Calu3 (cell line): ENCODE data around the gene DNAAF5. TPM values are rescaled to one million over a fixed set of nuclear protein-coding genes. Genes with fewer than 3 reads are reported as not detected.

ENCODE experiments used
- BruUV-seq: library from RNA; stranded (reverse); fragments of 400-500 nt; replicated peaks from 2 replicates; lab custom pipeline; 2021; lab: Mats Ljungman, UMichigan
- CTCF ChIA-PET: fragments of 300-600 bp; sonication (Branson Sonifier 250); formaldehyde crosslinking; loops from one replicate; lab custom pipeline; 2022; ENCODE audit warnings: antibody characterized with exemption; lab: Charles Lee
- DNase-seq: peaks from one replicate; pipeline ENCODE4 v3.0.0; 2022
- H3K27ac Mint-ChIP-seq: one replicate; pipeline ENCODE4 v1.8.0; 2022; ENCODE audit warnings: mixed read lengths; ENCODE audit not compliant: unreplicated experiment
- H3K27me3 Mint-ChIP-seq: one replicate; pipeline ENCODE4 v1.8.0; 2022; ENCODE audit warnings: mixed read lengths; ENCODE audit not compliant: unreplicated experiment
- H3K36me3 Mint-ChIP-seq: one replicate; pipeline ENCODE4 v1.8.0; 2022; ENCODE audit warnings: mild to moderate bottlenecking, moderate library complexity, mixed read lengths; ENCODE audit not compliant: insufficient read depth, unreplicated experiment
- H3K4me1 Mint-ChIP-seq: one replicate; pipeline ENCODE4 v1.8.0; 2022; ENCODE audit warnings: mild to moderate bottlenecking, low read depth, mixed read lengths; ENCODE audit not compliant: unreplicated experiment
- H3K4me3 Mint-ChIP-seq: one replicate; pipeline ENCODE4 v1.8.0; 2022; ENCODE audit warnings: mild to moderate bottlenecking, low read depth, moderate library complexity, mixed read lengths; ENCODE audit not compliant: unreplicated experiment
- H3K9me3 Mint-ChIP-seq: one replicate; pipeline ENCODE4 v1.8.0; 2022; ENCODE audit warnings: low read depth, mixed read lengths; ENCODE audit not compliant: unreplicated experiment
- CTCF ChIP-seq: fragments of 200-600 bp; IDR thresholded peaks from one replicate; pipeline ENCODE4 v1.8.0; 2022; ENCODE audit warnings: antibody characterized with exemption; ENCODE audit not compliant: unreplicated experiment
- intact Hi-C: fragments of 100-400 bp; cut with micrococcal nuclease; formaldehyde crosslinking; loops from one replicate; pipeline ENCODE4 v1.10.0; 2022; ENCODE audit not compliant: unreplicated experiment
- total RNA-seq: library from RNA; stranded (reverse); gene quantifications from 2 replicates; pipeline ENCODE4 v1.2.3, GENCODE V29; 2022

DNAAF5 gene
- total RNA-seq, 1 experiment from 2014 or later, result 57.2 TPM

GRCh38 chr7:681551-682307 is 44.8 kb upstream of the DNAAF5 start:
- CTCF ChIA-PET, result interaction anchor here (1.4 kb wide), 1 partner anchor 16 kb away, joined by 3 read pairs; no protein-coding TSS in a partner anchor
- no peak for TF ChIP-seq CTCF
- Mint-ChIP-seq H3K27me3 (no peaks in the 10 kb centered on the region), H3K9me3 (peaks cover 15% of the 10 kb centered on the region), H3K4me1 (no peaks in the 10 kb centered on the region), H3K4me3 (no peak overlapping the region), H3K36me3 (peaks cover 11% of the 10 kb centered on the region), H3K27ac (no peak overlapping the region)
- no peak for DNase-seq
- intact Hi-C loops, result no loop called here
- BruUV-seq, result no TSS peak

- no peak overlapping the region for H3K27ac Mint-ChIP-seq
- no TSS peak for BruUV-seq
- H3K4me3 Mint-ChIP-seq, result no peak overlapping the region
- no peaks in the 10 kb centered on the region for H3K4me1 Mint-ChIP-seq
- peaks cover 20% of the 10 kb centered on the region for H3K9me3 Mint-ChIP-seq
- H3K27me3 Mint-ChIP-seq, result no peaks in the 10 kb centered on the region
- H3K36me3 Mint-ChIP-seq, result peaks cover 7% of the 10 kb centered on the region
- no peak for DNase-seq
- CTCF ChIA-PET, result interaction anchor here (1.4 kb wide), 1 partner anchor 17 kb away, joined by 3 read pairs; no protein-coding TSS in a partner anchor
- intact Hi-C loops, result no loop called here
- no peak for TF ChIP-seq CTCF
These were observed 43.7 kb upstream of the DNAAF5 start for GRCh38 chr7:682810-683209.

GRCh38 chr7:683526-684205 is 42.8 kb upstream of the DNAAF5 start:
- Mint-ChIP-seq H3K36me3 (peaks cover 7% of the 10 kb centered on the region), H3K27me3 (no peaks in the 10 kb centered on the region), H3K27ac (no peak overlapping the region), H3K4me3 (no peak overlapping the region), H3K4me1 (no peaks in the 10 kb centered on the region), H3K9me3 (peaks cover 24% of the 10 kb centered on the region)
- intact Hi-C loops, result no loop called here
- TF ChIP-seq CTCF, result no peak
- CTCF ChIA-PET, result no interaction called here
- DNase-seq, result no peak
- no TSS peak for BruUV-seq

- intact Hi-C loops, result no loop called here
- Mint-ChIP-seq H3K4me1 (no peaks in the 10 kb centered on the region), H3K27me3 (no peaks in the 10 kb centered on the region), H3K27ac (no peak overlapping the region), H3K9me3 (peaks cover 23% of the 10 kb centered on the region), H3K36me3 (peaks cover 7% of the 10 kb centered on the region), H3K4me3 (no peak overlapping the region)
- no peak for TF ChIP-seq CTCF
- CTCF ChIA-PET, result no interaction called here
- DNase-seq, result no peak
- BruUV-seq, result no TSS peak
These were observed 42.1 kb upstream of the DNAAF5 start for GRCh38 chr7:684416-684815.
